Frontal cortex (tissue), 4 donors: ENCODE measurements around the gene OPN1MW2. TPM values are rescaled to one million over a fixed set of nuclear protein-coding genes. Genes with fewer than 3 reads are reported as not detected.
"Not testable (repeated sequence)": the region's sequence is repeated elsewhere in the genome, so short reads cannot be mapped to it uniquely, and the experiment has no call there.

Source experiments
- DNase-seq, 2 donors: peaks; one replicate each; pipeline ENCODE4 v3.0.0; 2012; ENCODE audit warnings: low spot score in 2 of 2
- FAIRE-seq: peaks from 2 replicates; lab custom pipeline; 2012; peaks lifted over from hg19 to GRCh38; lab: Jason Lieb, UNC
- total RNA-seq: library from RNA; depleted of rRNA; stranded (reverse); fragments of >200 nt; gene quantifications from one replicate; pipeline ENCODE4 v1.2.3, GENCODE V29; 2014
- donor health status: control.
- donor health status: control.
- donor health status: control.

The OPN1MW2 gene
- not detected for total RNA-seq

DNA sequence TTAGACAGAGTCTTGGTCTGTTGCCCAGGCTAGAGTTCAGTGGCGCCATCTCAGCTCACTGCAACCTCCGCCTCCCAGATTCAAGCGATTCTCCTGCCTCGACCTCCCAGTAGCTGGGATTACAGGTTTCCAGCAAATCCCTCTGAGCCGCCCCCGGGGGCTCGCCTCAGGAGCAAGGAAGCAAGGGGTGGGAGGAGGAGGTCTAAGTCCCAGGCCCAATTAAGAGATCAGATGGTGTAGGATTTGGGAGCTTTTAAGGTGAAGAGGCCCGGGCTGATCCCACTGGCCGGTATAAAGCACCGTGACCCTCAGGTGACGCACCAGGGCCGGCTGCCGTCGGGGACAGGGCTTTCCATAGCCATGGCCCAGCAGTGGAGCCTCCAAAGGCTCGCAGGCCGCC is at the start of gene OPN1MW2:
Gene OPN1MW2, plus strand, starts transcription at position 301 of the 400 bp plus-strand sequence. Its CDS starts 60 bp downstream, at position 361.
- not testable (repeated sequence) for DNase-seq, FAIRE-seq

DNA sequence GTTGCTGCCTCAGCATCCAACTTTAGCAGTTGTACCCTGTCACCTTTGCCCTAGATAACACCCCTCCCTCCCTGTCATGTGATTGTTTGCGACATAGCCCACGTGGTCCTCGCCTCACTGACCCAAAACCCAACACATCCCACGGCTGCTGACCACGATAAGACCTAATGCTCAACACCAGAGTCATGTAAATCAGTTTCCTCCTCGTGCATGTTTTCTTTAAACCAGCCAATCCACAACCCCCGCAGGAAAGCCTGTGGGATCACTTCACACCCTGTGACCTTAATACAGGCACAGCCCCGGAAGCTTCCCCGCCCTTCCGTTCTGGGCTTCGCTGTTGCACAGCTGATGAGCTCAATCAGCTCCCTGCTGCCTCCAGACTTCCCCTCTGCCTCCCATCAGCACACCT is 47.0 kb upstream of the OPN1MW2 start:
- not testable (repeated sequence) for FAIRE-seq, DNase-seq

DNA sequence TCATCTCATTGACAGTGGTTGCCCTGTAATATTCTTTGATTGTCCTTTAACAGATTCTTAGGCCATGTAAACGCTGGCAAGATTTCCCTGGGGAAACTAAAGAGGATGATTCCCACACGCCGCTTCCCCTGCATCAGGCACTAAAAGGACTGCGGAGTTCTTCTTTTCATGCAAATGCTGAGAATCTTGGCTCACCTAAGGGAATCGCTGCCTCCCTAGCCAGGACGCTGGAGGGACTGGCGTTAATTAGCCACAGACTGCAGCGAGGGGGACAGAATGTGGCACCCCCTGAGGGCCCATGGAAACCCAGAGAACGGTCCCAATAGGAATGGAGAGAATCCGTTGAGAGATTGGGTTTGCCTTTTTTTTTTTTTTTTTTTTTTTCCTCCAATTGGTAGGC is 45.2 kb upstream of the OPN1MW2 start:
- FAIRE-seq, DNase-seq: not testable (repeated sequence)

DNA sequence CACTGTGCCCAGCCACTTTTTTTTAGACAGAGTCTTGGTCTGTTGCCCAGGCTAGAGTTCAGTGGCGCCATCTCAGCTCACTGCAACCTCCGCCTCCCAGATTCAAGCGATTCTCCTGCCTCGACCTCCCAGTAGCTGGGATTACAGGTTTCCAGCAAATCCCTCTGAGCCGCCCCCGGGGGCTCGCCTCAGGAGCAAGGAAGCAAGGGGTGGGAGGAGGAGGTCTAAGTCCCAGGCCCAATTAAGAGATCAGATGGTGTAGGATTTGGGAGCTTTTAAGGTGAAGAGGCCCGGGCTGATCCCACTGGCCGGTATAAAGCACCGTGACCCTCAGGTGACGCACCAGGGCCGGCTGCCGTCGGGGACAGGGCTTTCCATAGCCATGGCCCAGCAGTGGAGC is 37.3 kb upstream of the OPN1MW2 start, which contains the start of gene OPN1MW:
Gene OPN1MW, plus strand, starts transcription at position 301 of the 400 bp plus-strand sequence. Its CDS starts 82 bp downstream, at position 383.
- not testable (repeated sequence) for FAIRE-seq, DNase-seq

DNA sequence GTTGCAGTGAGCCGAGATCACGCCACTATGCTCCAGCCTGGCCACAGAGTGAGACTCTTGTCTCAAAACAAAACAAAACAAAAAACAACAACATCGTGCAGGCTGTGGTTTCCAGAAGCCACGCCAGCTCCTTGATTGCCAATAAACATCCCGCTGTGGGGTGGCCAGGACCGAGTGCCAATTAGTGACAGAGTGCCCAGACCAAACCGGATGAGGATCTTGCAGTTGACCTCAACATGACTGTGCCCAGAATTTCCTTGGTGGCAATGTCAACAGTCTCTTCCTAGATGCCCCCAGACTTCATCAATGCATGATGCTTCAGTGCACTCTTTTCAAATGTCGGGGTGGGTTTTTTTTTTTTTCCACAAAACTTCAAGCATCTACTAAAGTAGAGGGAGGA is 35.8 kb upstream of the OPN1MW2 start:
- not testable (repeated sequence) for DNase-seq, FAIRE-seq

DNA sequence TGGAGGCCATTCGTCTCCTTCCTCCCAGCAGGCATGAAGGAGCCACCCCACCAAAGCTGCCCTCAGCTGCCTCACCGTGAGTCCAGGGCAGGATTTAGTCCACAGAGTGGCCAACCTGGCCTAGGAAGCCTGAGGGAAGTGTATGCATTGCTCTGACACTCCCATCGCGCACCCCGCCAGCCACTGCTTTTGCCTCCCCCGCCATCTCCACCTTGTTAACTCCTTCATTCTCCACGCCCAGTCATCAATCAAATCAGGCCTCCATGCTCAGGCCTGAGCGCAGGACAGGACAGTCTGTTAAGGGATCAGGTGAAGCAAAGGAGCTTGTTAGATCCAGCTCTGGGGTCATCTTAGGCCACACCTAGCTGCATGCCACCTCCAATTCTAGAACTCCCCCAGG is 26.7 kb upstream of the OPN1MW2 start:
- DNase-seq: not testable (repeated sequence)

DNA sequence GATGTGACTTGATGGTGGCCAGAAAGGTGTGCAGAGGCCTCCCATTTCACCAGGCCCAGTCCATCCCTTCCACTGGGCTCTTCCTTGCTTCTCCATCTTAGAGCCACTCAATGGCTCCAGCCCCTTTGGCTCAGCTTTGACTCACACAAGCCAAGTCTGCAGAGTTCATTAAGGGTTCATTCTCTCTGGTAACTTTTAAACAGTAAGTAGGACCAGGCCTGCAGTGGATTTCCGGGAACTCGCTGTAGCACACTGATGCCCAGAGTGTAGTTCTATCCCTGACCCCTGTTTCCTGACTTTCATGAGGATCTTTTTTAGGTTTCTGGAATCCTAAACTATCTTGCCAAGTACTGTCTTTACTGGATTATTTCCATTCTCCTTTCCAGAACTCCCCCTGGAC is 25.2 kb upstream of the OPN1MW2 start:
- not testable (repeated sequence) for FAIRE-seq, DNase-seq

More for the DNA sequence above, 26.7 kb upstream of the OPN1MW2 start:
- FAIRE-seq: not testable (repeated sequence)

DNA sequence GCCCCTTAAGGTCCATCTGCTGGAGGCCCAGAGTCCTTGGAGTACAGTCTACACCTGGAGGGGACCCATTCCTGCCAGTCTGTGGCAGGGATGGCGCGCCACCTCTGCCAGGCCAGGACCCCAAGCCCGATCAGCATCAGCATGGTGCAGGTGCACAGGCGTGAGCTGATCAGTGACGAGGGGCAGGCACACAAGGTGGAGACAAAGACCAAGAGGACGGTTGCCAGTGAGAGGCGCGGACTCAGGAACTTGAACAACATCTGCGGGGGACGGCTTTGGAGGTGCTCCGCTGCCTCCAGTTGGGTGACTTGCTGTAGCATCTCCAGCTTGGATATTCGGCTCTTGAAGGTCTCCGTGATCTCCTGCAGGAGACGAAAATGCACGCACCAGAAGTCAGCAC is 23.1 kb upstream of the OPN1MW2 start:
- not testable (repeated sequence) for DNase-seq, FAIRE-seq

DNA sequence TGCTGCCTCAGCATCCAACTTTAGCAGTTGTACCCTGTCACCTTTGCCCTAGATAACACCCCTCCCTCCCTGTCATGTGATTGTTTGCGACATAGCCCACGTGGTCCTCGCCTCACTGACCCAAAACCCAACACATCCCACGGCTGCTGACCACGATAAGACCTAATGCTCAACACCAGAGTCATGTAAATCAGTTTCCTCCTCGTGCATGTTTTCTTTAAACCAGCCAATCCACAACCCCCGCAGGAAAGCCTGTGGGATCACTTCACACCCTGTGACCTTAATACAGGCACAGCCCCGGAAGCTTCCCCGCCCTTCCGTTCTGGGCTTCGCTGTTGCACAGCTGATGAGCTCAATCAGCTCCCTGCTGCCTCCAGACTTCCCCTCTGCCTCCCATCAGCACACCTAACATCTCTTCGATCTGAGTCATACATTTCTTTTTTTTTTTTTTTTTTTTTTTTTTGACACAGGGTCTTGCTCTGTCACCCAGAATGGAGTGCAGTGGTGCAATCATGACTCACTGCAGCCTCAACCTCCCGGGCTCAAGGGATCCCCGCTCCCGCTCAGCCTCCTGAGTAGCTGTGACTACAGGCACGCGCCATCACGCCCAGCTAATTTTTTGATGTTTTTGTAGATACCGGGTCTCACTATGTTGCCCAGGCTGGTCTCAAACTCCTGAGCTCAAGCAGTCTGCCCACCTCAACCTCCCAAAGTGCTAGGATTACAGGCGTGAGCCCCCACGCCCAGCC is 9.7 kb upstream of the OPN1MW2 start:
- not testable (repeated sequence) for DNase-seq, FAIRE-seq

DNA sequence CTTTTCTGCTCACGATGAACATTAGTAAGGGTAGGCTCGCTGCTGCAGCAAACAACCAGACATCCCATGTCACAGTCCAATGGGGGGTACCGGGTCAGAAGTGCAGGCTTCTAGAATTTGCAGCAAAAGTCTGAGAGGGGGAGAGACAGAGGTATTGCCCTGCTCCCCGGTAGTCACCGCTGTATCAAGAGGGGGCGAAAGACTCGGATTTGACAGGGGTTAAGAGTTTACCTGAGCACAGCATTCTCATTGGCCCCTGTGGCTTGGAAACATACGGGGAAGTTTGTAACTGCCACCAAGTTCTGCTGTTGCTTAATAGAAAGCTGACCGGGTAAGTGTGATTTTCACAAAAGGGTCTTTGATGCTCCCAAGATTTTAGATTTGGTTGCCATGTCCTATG is 8.5 kb upstream of the OPN1MW2 start:
- DNase-seq, FAIRE-seq: not testable (repeated sequence)

DNA sequence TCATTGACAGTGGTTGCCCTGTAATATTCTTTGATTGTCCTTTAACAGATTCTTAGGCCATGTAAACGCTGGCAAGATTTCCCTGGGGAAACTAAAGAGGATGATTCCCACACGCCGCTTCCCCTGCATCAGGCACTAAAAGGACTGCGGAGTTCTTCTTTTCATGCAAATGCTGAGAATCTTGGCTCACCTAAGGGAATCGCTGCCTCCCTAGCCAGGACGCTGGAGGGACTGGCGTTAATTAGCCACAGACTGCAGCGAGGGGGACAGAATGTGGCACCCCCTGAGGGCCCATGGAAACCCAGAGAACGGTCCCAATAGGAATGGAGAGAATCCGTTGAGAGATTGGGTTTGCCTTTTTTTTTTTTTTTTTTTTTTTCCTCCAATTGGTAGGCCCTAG is 8.1 kb upstream of the OPN1MW2 start:
- DNase-seq, FAIRE-seq: not testable (repeated sequence)

DNA sequence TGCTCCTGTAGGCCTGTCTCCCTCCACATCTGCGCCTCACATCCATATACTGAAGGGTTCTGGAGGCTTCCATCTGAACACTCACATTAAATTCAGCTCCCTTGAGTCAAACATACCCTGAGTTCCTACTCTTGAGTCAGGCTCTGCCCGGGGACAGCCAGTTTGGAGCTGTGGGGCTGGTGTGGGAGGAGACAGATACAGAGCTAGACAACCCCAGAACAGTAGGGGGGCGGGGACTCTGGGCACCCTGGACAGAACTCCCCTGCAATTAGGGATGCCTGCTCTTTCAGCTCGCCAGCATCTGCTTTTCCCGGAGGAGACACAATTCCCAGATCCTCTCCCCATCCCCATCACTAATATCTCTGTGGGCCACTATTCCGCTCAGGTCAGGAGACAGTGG is 5.7 kb downstream of the OPN1MW2 start:
- FAIRE-seq, DNase-seq: not testable (repeated sequence)

DNA sequence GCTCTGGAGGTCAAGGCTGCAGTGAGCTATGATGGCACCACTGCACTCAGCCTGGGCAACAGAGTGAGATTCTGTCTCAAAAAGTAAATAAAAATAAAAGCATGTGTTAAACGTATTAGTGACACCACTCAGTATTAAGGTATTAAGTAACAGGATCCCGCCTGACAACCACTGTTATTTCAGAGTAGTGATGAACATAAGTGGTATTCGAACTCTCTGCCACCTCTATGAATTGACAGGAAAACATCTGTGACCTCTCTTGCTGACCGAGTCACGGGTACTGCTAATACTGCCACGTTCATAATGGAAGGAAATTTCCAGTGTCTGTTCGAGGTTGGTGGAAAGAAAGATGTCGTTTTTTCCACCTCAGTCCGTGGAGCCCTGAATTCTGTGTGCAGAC is 7.2 kb downstream of the OPN1MW2 start:
- FAIRE-seq, DNase-seq: not testable (repeated sequence)

DNA sequence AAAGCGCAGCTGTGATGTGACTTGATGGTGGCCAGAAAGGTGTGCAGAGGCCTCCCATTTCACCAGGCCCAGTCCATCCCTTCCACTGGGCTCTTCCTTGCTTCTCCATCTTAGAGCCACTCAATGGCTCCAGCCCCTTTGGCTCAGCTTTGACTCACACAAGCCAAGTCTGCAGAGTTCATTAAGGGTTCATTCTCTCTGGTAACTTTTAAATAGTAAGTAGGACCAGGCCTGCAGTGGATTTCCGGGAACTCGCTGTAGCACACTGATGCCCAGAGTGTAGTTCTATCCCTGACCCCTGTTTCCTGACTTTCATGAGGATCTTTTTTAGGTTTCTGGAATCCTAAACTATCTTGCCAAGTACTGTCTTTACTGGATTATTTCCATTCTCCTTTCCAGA is 11.9 kb downstream of the OPN1MW2 start:
- FAIRE-seq, DNase-seq: not testable (repeated sequence)

DNA sequence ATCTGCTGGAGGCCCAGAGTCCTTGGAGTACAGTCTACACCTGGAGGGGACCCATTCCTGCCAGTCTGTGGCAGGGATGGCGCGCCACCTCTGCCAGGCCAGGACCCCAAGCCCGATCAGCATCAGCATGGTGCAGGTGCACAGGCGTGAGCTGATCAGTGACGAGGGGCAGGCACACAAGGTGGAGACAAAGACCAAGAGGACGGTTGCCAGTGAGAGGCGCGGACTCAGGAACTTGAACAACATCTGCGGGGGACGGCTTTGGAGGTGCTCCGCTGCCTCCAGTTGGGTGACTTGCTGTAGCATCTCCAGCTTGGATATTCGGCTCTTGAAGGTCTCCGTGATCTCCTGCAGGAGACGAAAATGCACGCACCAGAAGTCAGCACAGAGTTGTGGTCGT is 14.1 kb downstream of the OPN1MW2 start:
- not testable (repeated sequence) for FAIRE-seq, DNase-seq

DNA sequence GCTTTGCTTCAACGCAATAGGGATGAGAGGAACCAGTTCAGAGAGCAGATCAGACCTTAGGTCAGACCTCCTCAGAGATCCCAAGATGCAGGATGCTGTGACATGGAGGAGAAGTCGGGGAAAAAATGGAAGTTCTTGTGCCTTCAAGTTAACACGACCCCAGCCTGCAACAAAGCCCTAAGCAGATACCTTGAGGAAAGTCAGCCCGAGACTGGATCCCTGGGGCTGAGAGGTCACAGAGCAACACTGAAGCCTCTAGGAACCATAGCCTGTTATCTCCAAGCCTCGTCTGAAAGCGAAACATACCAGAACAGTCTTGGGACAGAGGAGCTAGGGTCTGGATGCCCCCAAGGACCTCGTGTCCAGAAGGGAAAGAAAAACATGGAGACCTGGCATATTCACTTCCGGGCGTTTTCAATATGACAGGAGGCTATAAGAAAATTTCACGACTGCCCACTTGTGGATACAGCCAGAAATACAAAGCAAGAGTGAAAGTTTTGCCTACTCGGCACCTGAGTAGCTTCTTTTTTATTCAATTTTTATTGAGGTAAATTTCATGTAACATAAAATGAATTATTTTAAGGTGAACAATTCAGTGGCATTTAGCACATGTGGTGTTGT is 19.5 kb downstream of the OPN1MW2 start:
- DNase-seq, FAIRE-seq: not testable (repeated sequence)

DNA sequence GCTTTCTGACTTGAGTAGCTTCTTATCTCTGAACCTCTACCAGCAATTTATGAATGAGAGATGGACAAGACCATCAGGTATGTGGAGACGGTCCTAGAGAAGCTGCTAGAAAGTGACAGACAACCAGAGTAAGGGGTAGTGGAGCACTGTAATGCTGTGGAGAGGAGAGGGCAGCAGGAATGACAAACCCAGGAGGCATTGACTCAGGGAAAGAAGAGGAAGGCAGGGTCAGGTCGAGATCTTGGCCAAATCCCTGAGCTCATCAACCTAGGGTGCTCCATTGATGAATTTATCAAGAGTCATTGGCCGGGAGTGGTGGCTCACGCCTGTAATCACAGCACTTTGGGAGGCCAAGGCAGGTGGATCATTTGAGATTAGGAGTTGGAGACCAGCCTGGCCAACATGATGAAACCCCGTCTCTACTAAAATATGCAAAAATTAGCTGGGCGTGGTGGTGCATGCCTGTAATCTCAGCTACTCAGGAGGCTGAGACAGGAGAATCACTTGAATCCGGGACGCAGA is 20.5 kb downstream of the OPN1MW2 start:
- not testable (repeated sequence) for DNase-seq, FAIRE-seq

DNA sequence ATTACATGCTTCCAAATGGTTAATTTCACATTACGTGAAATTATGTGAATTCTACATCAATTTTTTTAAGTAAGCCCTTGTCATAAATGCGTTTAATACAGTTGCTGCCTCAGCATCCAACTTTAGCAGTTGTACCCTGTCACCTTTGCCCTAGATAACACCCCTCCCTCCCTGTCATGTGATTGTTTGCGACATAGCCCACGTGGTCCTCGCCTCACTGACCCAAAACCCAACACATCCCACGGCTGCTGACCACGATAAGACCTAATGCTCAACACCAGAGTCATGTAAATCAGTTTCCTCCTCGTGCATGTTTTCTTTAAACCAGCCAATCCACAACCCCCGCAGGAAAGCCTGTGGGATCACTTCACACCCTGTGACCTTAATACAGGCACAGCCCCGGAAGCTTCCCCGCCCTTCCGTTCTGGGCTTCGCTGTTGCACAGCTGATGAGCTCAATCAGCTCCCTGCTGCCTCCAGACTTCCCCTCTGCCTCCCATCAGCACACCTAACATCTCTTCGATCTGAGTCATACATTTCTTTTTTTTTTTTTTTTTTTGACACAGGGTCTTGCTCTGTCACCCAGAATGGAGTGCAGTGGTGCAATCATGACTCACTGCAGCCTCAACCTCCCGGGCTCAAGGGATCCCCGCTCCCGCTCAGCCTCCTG is 28.0 kb downstream of the OPN1MW2 start:
- FAIRE-seq, DNase-seq: not testable (repeated sequence)

DNA sequence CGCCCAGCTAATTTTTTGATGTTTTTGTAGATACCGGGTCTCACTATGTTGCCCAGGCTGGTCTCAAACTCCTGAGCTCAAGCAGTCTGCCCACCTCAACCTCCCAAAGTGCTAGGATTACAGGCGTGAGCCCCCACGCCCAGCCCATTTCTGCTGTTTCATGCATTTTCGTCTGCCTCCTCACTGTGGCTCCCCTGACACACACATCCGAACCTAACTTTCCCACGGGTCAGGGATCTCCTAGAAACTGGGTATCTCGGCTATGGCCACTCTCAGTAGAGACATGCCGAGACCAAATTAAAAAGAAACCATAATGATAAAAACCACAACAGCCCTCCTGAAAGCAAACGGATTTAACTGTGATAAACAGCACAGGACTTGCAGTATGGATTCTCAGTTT is 28.5 kb downstream of the OPN1MW2 start:
- not testable (repeated sequence) for DNase-seq, FAIRE-seq

DNA sequence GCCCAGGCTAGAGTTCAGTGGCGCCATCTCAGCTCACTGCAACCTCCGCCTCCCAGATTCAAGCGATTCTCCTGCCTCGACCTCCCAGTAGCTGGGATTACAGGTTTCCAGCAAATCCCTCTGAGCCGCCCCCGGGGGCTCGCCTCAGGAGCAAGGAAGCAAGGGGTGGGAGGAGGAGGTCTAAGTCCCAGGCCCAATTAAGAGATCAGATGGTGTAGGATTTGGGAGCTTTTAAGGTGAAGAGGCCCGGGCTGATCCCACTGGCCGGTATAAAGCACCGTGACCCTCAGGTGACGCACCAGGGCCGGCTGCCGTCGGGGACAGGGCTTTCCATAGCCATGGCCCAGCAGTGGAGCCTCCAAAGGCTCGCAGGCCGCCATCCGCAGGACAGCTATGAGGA is 37.7 kb downstream of the OPN1MW2 start, which contains the start of gene OPN1MW3:
Gene OPN1MW3, plus strand, starts transcription at position 301 of the 400 bp plus-strand sequence. Its CDS starts 38 bp downstream, at position 339.
- DNase-seq, FAIRE-seq: not testable (repeated sequence)
